Panc1 (cell line): ENCODE results near the gene TMOD1. TPM values are rescaled to one million over a fixed set of nuclear protein-coding genes. Genes with fewer than 3 reads are reported as not detected.

Experiments
- ATAC-seq: fragments of 200-7000 bp; cut with Tn5 transposase; 2 replicates; pipeline ENCODE4 v1.9.1; 2020; ENCODE audit warnings: mild to moderate bottlenecking, moderate library complexity
- BruUV-seq: library from RNA; stranded (reverse); fragments of 400-500 nt; replicated peaks from 2 replicates; lab custom pipeline; 2021; lab: Mats Ljungman, UMichigan
- CTCF ChIA-PET: fragments of 300-600 bp; sonication (Branson Sonifier 250); formaldehyde crosslinking; loops from one replicate; lab custom pipeline; 2022; ENCODE audit warnings: antibody characterized with exemption; lab: Charles Lee
- POLR2A ChIA-PET: fragments of 300-600 bp; sonication (Branson Sonifier 250); formaldehyde crosslinking; loops from one replicate; lab custom pipeline; 2022; ENCODE audit warnings: antibody characterized with exemption; lab: Charles Lee
- DNase-seq: peaks from one replicate; pipeline ENCODE4 v3.0.0-alpha.2; 2010; ENCODE audit warnings: low read depth, low spot score
- H3K27ac ChIP-seq: 2 replicates; pipeline ENCODE4 v1.5.1; 2011; ENCODE audit warnings: mild to moderate bottlenecking, low read length, inconsistent platforms
- H3K27me3 ChIP-seq: fragments of 200-500 bp; sonication (Bioruptor generic); 2 replicates; pipeline ENCODE4 v1.6.0; 2014; ENCODE audit warnings: low read length, inconsistent platforms; ENCODE audit not compliant: control insufficient read depth, insufficient read depth
- H3K36me3 ChIP-seq: fragments of 200-500 bp; sonication (Bioruptor generic); 2 replicates; pipeline ENCODE4 v1.5.1; 2014; ENCODE audit warnings: inconsistent platforms, mild to moderate bottlenecking, low read length, moderate library complexity; ENCODE audit not compliant: control insufficient read depth, insufficient read depth
- H3K4me1 ChIP-seq: 2 replicates; pipeline ENCODE4 v1.5.1; 2011; ENCODE audit warnings: inconsistent platforms, mild to moderate bottlenecking, low read length, moderate library complexity; ENCODE audit not compliant: control insufficient read depth, insufficient read depth
- H3K4me3 ChIP-seq, 2 experiments: 2 replicates each; pipeline ENCODE4 v1.5.1; 2011 to 2012; ENCODE audit warnings: low read depth in 2 of 2, low read length in 2 of 2, mild to moderate bottlenecking in 2 of 2, inconsistent platforms in 1 of 2, moderate library complexity in 1 of 2
- H3K9me3 ChIP-seq: fragments of 200-500 bp; sonication (Bioruptor generic); 2 replicates; pipeline ENCODE4 v1.5.1; 2014; ENCODE audit warnings: low read depth, mild to moderate bottlenecking, inconsistent platforms, low read length, moderate library complexity; ENCODE audit not compliant: control insufficient read depth, insufficient read depth
- CTCF ChIP-seq: fragments of 450-650 bp; IDR thresholded peaks from 2 replicates; pipeline ENCODE4 v1.5.1; 2017; ENCODE audit warnings: mild to moderate bottlenecking
- POLR2AphosphoS5 ChIP-seq: IDR thresholded peaks from 2 replicates; pipeline ENCODE4 v1.6.1; 2012; ENCODE audit warnings: mild to moderate bottlenecking, low read depth, low read length, moderate library complexity
- REST ChIP-seq, 2 experiments: IDR thresholded peaks; 2 replicates each; pipeline ENCODE4 v1.6.1; 2011 to 2012; ENCODE audit warnings: low read depth in 2 of 2, control low read depth in 1 of 2, low read length in 1 of 2, mild to moderate bottlenecking in 1 of 2, moderate library complexity in 1 of 2; ENCODE audit not compliant: insufficient read depth in 1 of 2
- SIN3A ChIP-seq: IDR thresholded peaks from 2 replicates; pipeline ENCODE4 v1.6.1; 2012; ENCODE audit warnings: low read depth, mild to moderate bottlenecking, low read length, moderate library complexity, borderline replicate concordance; ENCODE audit not compliant: insufficient read depth
- TCF7L2 ChIP-seq: IDR thresholded peaks from 2 replicates; pipeline ENCODE4 v1.6.1; 2011; ENCODE audit warnings: mild to moderate bottlenecking, low read depth, low read length, inconsistent platforms
- in situ Hi-C: cut with HindIII; loops from 2 replicates; pipeline ENCODE4 v1.10.0; 2016; ENCODE audit warnings: low sequenced_read_pairs, low pct_unique_long_range_greater_than_20kb
- intact Hi-C: fragments of 100-400 bp; cut with micrococcal nuclease; formaldehyde crosslinking; loops from one replicate; pipeline ENCODE4 v1.10.0; 2022; ENCODE audit not compliant: unreplicated experiment
- total RNA-seq: library from RNA; stranded (reverse); gene quantifications from one replicate; pipeline ENCODE4 v1.2.1, GENCODE V29; 2021; ENCODE audit not compliant: unreplicated experiment

TMOD1 gene
- total RNA-seq, 1 experiment from 2014 or later = 1.4 TPM

GRCh38 chr9:97478301-97478981 is 23.0 kb upstream of the TMOD1 start:
- Histone ChIP-seq H3K9me3 (no peaks in the 10 kb centered on the region), H3K27me3 (no peaks in the 10 kb centered on the region), H3K4me1 (no peaks in the 10 kb centered on the region), H3K36me3 (no peaks in the 10 kb centered on the region), H3K27ac (no peak overlapping the region), H3K4me3 (no peak overlapping the region)
- no peak for TF ChIP-seq REST (IDR thresholded peaks at IDR 0.05; ENCODE audit: insufficient read depth in 1 of 2, low read depth in 2 of 2, low read length in 1 of 2)
- TF ChIP-seq CTCF = no peak
- no peak for TF ChIP-seq TCF7L2
- TF ChIP-seq POLR2AphosphoS5 = no peak
- no peak for TF ChIP-seq SIN3A
- ATAC-seq (no peak), DNase-seq (no peak)
- BruUV-seq = no TSS peak
- intact Hi-C loops (no loop called here), in situ Hi-C loops (no loop called here)
- POLR2A ChIA-PET = no interaction called here
- CTCF ChIA-PET = no interaction called here

- no TSS peak for BruUV-seq
- H3K4me1 ChIP-seq = no peaks in the 10 kb centered on the region
- no peak overlapping the region for H3K27ac ChIP-seq
- no peaks in the 10 kb centered on the region for H3K36me3 ChIP-seq
- no peaks in the 10 kb centered on the region for H3K9me3 ChIP-seq
- no peaks in the 10 kb centered on the region for H3K27me3 ChIP-seq
- intact Hi-C loops (no loop called here), in situ Hi-C loops (no loop called here)
- H3K4me3 ChIP-seq = no peak overlapping the region
- CTCF ChIA-PET = no interaction called here
- TF ChIP-seq TCF7L2 = no peak
- no peak for TF ChIP-seq SIN3A
- TF ChIP-seq POLR2AphosphoS5 = no peak
- TF ChIP-seq REST (IDR thresholded peaks at IDR 0.05; ENCODE audit: insufficient read depth in 1 of 2, low read depth in 2 of 2, low read length in 1 of 2) = no peak
- TF ChIP-seq CTCF = no peak
- no peak for ATAC-seq
- POLR2A ChIA-PET = no interaction called here
- no peak for DNase-seq
Observed at GRCh38 chr9:97479496-97480159, 21.8 kb upstream of the TMOD1 start.
